ENCODE results near the gene PAM16.

Gene PAM16

DNA sequence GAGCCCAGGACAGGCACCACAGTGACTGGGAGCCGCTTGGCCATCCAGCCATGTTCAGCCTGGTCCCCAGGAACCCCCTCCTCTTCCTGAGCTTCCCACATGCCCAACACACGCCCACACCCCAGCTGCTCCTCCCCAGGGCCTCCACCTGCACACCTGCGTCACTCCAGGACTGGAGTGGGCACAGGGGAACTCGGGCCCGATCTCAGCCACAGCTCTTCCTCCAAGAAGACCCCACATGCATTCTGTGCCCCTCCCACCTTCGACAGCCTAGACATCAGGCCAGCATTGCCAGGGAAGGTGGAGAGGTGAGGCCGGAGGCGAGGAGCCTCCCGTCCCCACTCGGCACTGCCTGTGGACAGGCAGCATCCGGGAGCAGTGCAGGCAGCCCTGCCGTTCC, 14.5 kb upstream of the PAM16 start:
- no peak for TF ChIP-seq CTCF (IDR thresholded peaks at IDR 0.05; ENCODE audit: low read depth, low read length, poor library complexity, severe bottlenecking)
- TF ChIP-seq EZH2phosphoT487 (IDR thresholded peaks at IDR 0.05; ENCODE audit: borderline replicate concordance, low read length), result no peak
- no peaks in the 10 kb centered on the region; the same call in 1 of the 2 replicates for H3F3A ChIP-seq (ENCODE audit: control insufficient read depth, insufficient read depth)
- H3K79me2 ChIP-seq (ENCODE audit: control insufficient read depth, low read length), result no peaks in the 10 kb centered on the region
- H3K4me2 ChIP-seq (ENCODE audit: low read length), result peak overlapping the region; percentile 51
- H3K4me3 ChIP-seq (ENCODE audit: low read length), result peak overlapping the region; percentile 5
- peaks cover 53% of the 10 kb centered on the region for H3K4me1 ChIP-seq (ENCODE audit: control insufficient read depth, low read length)
- H3K9me2 ChIP-seq (replicated peaks; ENCODE audit: control insufficient read depth, low read length), result no peaks in the 10 kb centered on the region
- H3K36me3 ChIP-seq (ENCODE audit: control insufficient read depth, low read length), result peaks cover 28% of the 10 kb centered on the region
- H4K20me1 ChIP-seq (ENCODE audit: control insufficient read depth, insufficient read depth, low read depth, low read length), result peaks cover 4% of the 10 kb centered on the region; the same call in 1 of the 2 replicates
- 0 out of 2 replicates have a peak overlapping the region, but pooled peaks have one; percentile 22 for H3K27ac ChIP-seq (ENCODE audit: low read depth, low read length)
- no peaks in the 10 kb centered on the region for H3K9me3 ChIP-seq (ENCODE audit: control insufficient read depth, insufficient read depth, low read length)
- H3K27me3 ChIP-seq (ENCODE audit: control insufficient read depth, low read length), result no peaks in the 10 kb centered on the region

- Histone ChIP-seq H4K20me1 (ENCODE audit: control insufficient read depth, insufficient read depth, low read depth, low read length) (no peaks in the 10 kb centered on the region), H3K36me3 (ENCODE audit: control insufficient read depth, low read length) (peaks cover 31% of the 10 kb centered on the region), H3K9me3 (ENCODE audit: control insufficient read depth, insufficient read depth, low read length) (no peaks in the 10 kb centered on the region), H3F3A (ENCODE audit: control insufficient read depth, insufficient read depth) (no peaks in the 10 kb centered on the region; the same call in 1 of the 2 replicates), H3K4me3 (ENCODE audit: low read length) (peak overlapping the region; percentile 5), H3K4me2 (ENCODE audit: low read length) (peak overlapping the region; percentile 51), H3K79me2 (ENCODE audit: control insufficient read depth, low read length) (no peaks in the 10 kb centered on the region), H3K27me3 (ENCODE audit: control insufficient read depth, low read length) (no peaks in the 10 kb centered on the region), H3K27ac (ENCODE audit: low read depth, low read length) (peak overlapping the region; percentile 22; the same call in 1 of the 2 replicates), H3K9me2 (replicated peaks; ENCODE audit: control insufficient read depth, low read length) (no peaks in the 10 kb centered on the region), H3K4me1 (ENCODE audit: control insufficient read depth, low read length) (peaks cover 51% of the 10 kb centered on the region)
- TF ChIP-seq EZH2phosphoT487 (IDR thresholded peaks at IDR 0.05; ENCODE audit: borderline replicate concordance, low read length) (no peak), CTCF (IDR thresholded peaks at IDR 0.05; ENCODE audit: low read depth, low read length, poor library complexity, severe bottlenecking) (no peak)
Observed at GRCh38 chr16:4365014-4365406, 13.9 kb upstream of the PAM16 start.

DNA sequence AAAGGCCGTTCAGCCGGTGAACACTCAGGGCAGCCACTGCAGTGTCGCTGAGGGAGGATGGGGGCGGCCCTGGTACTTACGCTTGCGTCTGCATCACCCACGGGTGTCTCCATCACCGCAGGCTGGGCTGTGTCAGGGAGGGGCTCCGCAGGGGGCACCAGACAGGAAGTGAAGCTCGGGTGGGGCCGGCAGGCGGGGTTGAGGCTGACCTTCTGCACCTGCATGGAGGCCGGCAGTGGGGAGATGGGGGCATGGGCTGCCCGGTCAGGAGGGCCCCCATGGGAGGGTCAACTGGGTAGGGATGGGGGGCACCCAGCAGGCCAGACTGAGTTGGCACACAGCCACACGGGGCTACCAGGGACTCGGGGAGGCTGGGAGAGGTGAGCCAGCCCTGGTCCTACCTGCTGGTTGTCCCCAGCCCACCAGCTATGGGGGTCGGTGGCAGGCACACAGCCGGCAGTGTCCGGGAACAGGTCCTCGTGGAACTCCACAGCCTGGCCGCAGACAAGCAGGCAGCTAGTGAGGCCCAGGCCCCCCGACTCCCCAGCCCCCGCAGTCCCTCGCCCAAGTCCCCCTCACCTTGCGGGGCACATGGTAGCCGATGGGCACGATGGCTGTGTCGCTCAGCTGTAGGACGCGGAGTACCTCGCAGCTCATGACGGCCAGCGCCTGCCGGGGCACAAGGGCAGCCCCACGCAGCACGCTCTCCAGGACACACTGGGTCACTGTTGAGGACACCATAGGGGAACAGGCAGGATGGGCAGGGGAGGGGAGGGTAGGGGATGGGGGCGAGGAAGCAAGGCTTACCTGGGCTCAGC, 13.3 kb upstream of the PAM16 start:
- H3K4me1 ChIP-seq (ENCODE audit: control insufficient read depth, low read length), result peaks cover 51% of the 10 kb centered on the region
- no peaks in the 10 kb centered on the region for H3K27me3 ChIP-seq (ENCODE audit: control insufficient read depth, low read length)
- no peaks in the 10 kb centered on the region; the same call in 1 of the 2 replicates for H3F3A ChIP-seq (ENCODE audit: control insufficient read depth, insufficient read depth)
- peak overlapping the region; percentile 51 for H3K4me2 ChIP-seq (ENCODE audit: low read length)
- no peaks in the 10 kb centered on the region for H3K79me2 ChIP-seq (ENCODE audit: control insufficient read depth, low read length)
- H3K9me2 ChIP-seq (replicated peaks; ENCODE audit: control insufficient read depth, low read length), result no peaks in the 10 kb centered on the region
- H3K9me3 ChIP-seq (ENCODE audit: control insufficient read depth, insufficient read depth, low read length), result no peaks in the 10 kb centered on the region
- H3K27ac ChIP-seq (ENCODE audit: low read depth, low read length), result 0 out of 2 replicates have a peak overlapping the region, but pooled peaks have one; percentile 22
- H3K36me3 ChIP-seq (ENCODE audit: control insufficient read depth, low read length), result peaks cover 35% of the 10 kb centered on the region
- no peaks in the 10 kb centered on the region for H4K20me1 ChIP-seq (ENCODE audit: control insufficient read depth, insufficient read depth, low read depth, low read length)
- TF ChIP-seq CTCF (IDR thresholded peaks at IDR 0.05; ENCODE audit: low read depth, low read length, poor library complexity, severe bottlenecking) (no peak), EZH2phosphoT487 (IDR thresholded peaks at IDR 0.05; ENCODE audit: borderline replicate concordance, low read length) (no peak)
- H3K4me3 ChIP-seq (ENCODE audit: low read length), result peak overlapping the region; percentile 0; the same call in 1 of the 2 replicates
